Smooth muscle cell of the brain vasculature (primary cell): Measurements from ENCODE around the gene TERT.
"Not testable (repeated sequence)": the region's sequence is repeated elsewhere in the genome, so short reads cannot be mapped to it uniquely, and the experiment has no call there.

ENCODE experiments used
- DNase-seq: peaks from one replicate; pipeline ENCODE4 v3.0.0-alpha.2; 2012; ENCODE audit warnings: low read depth, low spot score

TERT gene

DNA sequence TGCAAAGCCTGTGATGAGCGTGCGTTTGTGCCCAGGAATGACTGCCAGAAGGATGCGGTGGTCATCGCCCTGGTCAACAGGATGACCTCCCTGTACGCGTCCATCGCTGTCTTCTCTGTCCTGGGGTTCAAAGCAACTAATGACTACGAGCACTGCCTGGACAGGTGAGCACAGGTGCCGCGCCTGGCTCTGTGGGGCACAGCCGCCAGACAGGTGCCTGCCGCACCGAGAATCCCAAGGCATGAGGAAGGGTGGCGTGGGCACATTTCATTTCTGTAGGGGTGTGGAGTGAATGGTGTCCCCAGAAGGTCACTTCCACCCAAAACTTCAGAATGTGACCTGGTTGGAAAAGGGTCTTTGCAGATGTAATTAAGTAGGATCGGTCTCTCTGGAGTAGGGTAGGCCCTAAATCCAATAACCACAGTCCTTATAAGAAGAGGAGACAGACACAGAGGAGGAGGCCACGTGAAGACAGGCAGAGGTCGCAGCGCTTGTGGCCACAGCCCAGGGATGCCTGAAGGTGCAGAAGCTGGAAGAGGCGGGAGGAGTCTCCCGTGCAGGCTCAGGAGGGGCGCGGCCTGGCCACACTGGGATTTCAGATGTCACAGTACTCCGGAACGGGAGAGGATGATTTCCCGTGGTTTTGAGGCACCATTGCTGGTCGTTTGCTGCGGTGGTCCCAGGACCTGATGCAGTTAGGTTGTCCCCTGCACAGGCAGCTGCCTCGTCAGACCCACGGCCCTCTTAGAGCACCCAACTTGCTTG lies 54.2 kb downstream of the TERT start:
- DNase-seq: no peak

DNA sequence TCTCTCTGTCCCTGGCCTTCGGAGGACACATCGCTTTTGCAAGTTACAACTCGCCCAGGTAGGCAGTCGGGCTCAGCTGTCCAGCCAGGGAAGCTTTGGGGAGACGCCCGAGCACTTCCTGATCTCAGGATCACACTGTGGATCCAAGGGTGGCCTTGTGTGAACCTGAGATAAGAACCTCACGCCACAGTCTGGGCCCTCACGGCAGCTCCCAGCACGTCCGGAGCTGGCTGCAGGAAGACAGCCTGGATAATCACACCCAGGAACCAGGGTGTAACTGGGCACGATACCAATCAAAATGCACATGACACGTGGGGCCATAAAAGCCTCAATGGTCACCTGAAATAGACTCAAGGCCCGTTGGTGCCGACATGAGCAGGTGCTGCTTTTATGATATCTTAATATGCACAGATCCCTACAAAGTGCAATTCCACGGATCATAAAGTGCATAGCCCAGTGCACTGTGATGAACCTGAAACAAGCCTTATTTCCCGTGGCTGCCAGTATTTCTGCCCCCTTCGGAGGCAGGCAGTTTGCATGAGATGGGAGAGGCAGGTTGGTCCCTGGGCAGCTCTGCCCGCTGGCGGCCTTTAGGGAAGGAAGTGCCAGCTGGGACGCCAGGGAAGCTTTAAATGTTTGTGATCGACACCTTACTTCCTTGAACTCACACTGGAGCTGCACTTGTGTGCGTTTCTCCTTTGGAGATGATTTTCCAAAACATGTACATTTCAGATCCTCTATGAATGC lies 55.2 kb downstream of the TERT start:
- no peak for DNase-seq

DNA sequence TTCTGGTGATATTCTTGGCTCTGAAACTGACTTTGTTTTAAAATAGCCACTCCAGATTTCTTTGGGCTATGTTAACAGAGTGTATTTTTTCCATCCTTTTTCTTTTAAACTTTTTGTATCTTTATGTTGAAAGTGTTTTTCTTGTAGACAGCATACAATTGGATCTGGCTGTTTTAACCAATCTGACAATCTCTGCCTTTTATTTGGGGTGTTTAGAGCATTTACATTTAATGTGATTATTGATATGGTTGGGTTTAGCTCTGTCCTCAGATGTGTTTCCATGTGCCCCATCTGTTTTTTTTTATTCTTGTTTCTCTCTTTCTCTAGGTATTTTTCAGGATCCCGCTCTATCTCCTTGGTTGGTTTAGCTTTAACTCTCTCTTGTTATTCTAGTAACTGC lies 59.0 kb downstream of the TERT start:
- no peak for DNase-seq

DNA sequence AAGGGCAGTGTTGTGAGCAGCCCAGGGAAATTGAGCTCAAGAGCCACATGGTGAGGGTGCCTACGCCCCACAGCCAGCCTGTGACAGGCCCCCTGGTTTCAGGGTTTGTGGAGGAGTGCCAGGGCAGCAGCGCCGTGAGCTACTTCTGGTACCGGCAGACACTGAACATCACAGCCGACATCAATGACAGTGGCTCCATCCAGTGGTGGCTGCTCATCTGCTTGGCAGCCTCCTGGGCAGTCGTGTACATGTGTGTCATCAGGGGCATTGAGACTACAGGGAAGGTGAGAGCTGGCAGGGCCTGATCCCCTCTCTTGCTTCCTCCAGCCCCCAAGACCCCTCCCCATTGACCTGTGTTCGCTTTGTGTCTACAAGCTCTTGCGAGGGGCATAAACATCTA lies 59.5 kb downstream of the TERT start:
- DNase-seq: no peak

DNA sequence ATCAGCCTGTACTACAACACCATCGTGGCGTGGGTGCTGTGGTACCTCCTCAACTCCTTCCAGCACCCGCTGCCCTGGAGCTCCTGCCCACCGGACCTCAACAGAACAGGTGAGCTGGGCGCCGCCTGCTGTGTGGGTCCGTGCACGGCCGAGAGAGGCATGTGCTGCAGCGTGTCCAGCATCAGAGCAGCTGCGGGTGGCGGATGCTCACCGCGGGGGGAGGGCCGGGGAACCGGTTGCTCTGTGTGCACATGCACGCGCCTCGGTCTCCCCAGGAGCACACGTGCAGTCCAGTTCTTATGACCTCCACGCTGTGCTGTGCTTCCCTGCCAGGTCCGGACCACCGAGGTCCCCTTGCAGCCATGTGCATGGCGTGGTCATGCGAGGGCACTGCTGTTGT lies 62.1 kb downstream of the TERT start:
- DNase-seq: no peak

DNA sequence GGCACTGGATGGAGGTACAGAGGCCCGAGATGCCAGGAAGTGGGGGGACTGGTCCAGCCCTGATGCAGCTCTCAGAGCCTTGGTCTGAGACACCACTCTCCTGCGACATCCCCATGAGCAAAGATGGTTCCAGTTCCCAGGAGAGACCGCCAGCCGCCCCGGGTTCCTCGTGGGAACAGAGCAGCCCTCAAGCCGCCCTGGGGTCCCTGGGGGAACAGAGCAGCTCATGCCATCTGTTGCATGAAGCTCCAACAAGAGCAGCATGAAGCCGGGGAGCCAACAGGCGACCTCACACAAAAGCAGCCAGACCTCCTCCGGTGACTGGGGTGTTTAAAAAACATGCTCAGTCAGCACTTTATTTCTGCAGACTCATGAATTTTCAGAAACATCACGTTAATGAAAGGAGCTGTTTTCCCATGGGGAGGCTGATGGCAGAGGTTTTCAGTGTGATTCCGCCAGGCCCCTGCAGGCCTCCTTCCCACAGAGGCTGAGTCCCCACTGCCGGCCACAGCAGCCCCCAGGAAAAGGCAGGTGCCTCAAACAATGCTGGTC lies 63.4 kb downstream of the TERT start:
- DNase-seq: no peak

DNA sequence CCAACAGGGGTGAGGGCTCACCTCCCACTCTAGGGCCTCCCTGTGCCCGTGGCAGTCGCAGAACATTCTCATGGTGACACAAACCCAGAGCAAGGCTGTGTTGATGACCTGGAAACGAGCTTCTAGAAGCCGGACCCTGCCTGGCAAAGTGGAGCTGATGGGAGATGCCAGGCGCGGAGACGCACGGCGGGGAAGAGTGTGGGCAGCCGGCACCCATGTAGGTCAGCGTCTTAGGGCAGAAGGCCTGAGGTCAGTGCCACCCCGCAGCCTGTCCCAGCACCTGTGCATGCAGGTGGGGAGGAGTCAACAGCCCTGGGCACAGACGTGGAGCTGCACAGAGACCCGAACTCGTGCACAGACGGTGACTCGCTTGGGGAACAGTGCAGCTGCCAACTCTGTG lies 64.3 kb downstream of the TERT start:
- DNase-seq: no peak

DNA sequence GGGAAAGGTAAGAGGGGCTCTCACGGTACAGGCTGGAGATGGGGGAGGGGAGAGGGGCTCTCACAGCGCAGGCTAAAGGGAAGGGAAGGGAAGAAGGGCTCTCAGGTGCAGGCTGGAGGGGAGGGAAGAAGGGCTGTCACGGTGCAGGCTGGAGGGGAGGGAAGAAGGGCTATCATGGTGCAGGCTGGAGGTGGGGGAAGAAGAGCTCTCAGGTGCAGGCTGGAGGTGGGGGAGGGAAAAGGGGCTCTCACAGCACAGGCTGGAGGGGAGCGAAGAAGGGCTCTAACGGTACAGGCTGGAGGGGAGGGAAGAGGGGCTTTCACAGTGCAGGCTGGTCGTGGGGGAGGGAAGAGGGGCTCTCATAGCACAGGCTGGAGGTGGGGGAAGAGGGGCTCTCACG lies 65.0 kb downstream of the TERT start:
- DNase-seq: no peak

DNA sequence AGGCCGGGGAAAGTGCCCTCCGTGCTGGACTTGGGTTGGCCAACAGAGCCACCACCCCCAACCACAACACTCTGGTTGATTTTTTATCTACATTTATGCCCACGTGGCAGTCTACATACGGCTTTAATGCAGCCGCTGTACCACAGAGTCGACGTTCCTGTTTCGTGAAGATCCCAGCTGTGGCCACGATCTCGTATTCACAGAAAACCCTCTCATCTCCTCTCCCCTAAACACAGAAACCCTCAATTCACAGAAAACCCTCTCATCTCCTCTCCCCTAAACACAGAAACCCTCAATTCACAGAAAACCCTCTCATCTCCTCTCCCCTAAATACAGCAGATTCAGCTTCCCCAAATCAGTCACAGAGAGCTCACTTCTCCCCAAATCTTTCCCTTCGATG lies 65.8 kb downstream of the TERT start:
- not testable (repeated sequence) for DNase-seq

DNA sequence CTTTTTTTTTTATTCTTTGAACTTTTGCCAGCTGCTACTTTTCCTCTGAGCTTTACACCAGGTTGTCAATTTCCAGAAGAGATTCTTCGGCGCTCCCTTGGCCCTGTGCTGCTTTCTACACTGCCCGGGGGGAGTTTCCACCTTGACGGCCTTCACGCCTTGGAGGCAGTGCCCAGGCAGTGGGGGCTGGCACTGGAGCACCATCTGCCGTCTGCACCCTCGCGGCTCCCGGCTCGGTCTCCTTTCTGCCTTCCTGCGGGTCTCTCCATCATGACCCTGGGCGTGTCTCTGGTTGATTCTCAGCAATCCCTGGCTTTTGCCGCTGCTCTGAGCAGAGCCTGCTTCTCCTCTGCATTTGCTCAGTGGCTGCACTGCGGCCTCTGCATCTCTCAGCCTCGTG lies 66.7 kb downstream of the TERT start:
- no peak for DNase-seq

DNA sequence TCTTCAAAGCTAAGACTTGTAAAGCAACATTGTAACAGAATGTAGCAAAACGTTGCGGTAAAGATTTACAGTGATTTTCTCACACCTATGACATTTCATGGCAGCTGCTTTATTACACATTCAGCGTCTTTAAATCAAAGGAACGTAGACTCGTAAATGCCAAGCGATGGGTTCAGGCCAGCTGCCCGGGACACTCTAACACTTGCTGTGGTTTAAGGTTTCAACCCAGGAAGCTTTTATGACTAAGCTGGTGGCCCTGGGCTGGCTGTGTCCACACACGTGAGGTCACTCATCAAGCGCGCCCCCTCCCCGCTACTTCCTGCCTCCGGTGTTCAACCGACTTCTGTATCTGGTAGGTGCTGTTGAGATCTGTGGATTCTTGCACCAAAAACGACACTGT lies 67.2 kb downstream of the TERT start:
- no peak for DNase-seq

DNA sequence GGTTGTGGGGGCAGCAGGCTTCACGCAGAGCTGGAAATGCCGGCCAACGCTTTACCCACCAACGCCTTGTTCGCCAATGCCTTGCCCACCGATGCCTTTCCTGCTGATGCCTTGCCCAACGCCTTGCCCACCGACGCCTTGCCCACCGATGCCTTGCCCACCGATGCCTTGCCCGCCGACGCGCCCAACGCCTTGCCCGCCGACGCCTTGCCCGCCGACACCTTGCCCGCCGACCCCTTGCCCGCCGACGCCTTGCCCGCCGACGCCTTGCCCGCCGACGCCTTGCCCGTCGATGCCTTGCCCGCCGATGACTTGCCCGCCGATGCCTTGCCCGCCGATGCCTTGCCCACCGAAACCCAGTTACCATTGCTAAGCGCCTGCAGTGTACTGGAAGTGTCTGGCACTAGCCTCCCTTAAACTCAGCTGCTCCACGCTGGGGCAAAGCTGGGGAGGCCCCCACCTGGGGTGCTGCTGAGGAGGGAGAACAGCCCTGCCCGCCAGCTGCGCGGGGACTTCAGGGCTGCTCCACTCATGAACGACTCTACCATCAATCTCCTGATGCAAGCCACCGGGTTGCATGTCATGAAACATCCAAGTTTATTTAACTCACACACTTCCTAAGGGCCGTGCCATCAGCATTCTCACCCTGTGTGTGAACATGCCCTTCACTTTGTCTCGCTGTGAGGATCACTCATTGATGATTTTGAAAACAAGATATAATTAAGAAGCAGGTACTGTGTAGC lies 67.9 kb downstream of the TERT start:
- no peak for DNase-seq

DNA sequence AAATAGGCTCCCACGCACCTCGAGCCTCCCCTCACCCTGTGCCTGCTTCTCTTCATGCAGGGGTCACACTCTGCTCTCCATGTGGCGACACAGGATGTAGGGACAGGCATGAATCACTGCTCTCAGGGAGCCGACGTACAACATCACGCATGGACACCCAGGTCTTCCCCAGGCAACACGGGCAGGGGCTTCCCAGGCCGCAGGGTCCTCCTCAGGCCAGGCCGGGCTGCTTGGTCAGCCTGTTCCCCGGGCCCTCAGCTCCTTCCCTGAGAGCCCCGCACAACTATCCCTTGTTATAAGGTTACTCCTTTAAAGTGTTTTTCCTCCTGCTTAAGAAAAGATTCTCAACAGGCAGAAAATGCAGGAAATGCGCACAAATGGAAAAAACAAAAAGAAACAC lies 68.6 kb downstream of the TERT start:
- no peak for DNase-seq

DNA sequence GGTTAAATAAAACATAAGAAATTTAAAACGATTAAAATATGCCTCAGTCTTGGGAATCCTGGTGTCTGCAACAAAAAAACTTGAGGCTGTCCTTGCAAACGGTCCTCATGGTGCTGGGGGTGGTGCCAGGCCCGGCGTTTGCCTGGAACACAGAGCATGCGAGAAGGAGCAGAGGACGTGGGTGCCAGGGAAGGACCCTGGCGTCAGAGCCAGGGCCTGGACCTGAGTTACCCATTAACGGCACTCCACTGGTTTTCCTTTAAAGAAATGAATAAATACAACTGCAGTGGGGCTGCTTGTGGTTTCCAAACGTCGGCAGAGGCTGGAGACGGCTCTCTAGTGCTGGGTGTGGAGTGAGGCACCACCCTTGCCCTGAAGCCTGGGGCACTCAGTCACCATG lies 69.8 kb downstream of the TERT start, which contains the start of gene SLC6A18:
Gene SLC6A18, plus strand, starts transcription at position 301 of the 400 bp plus-strand sequence. Its CDS starts 97 bp downstream, at position 398.
- DNase-seq: no peak

DNA sequence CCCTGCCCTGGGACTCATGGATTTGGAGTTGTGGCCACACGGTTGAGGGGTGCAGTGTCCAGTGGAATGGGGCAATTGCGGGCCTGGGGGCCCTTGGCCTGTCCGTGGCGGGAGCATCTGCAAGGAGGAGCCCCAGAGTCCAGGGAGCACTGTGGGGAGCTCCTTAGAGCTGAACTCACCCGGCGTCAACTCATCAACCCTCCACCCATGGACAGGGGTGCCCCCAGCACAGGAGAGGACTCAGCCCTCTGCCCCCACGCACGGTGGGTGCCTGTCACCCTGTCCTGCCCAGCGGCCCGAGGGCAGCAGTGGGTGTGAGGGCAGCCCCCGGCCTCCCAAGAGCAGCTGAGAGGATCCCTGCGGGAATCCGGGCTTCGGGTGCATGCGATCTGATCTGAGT lies 70.2 kb downstream of the TERT start:
- DNase-seq: no peak

DNA sequence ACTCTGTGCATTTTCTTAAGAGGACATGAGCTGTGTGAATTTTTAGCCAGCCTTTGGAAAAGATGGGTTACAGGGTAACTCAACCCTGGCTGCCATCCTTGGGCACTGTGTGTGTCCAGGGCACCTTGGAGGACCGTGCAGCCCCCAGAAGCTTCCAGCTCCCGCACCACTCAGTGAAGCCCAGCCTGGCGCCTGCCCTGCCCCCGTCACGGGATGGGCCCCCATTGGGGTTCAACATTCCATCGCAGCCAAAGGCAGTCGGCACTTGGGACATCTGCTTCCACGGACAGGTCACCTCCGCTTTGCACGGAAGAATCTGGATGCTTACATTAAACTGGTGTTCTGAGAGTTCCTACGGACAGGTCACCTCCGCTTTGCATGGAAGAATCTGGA lies 71.6 kb downstream of the TERT start:
- no peak for DNase-seq

DNA sequence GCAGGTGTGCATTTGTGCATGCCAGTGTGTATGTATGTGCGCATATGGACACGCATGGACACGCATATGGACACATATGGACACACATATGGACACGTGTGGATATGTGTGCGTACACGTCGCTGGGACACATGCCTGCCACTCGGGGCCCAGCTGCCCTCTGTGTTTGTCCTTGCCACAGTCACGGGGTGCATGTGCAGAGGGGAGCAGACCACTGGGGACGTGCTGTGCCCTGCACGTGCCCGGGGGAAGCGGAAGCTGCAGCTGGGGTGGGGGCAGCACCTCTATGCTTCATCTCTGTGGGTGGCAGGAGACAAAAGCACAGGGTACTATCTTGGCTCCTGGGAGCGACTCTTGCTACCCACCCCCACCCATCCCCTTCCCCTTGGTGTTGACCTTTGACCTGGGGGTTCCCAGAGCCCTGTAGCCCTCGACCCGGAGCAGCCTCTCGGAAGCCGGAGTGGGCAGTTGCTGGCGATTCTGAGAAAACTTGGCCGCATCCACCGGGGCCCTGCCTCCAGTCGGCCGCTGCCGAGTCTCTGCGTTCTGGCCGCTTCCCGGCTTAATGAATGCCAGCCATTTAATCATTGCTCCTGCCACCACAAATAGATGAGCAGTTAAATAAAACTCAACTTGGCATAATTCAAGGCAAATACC lies 72.1 kb downstream of the TERT start:
- no peak for DNase-seq

DNA sequence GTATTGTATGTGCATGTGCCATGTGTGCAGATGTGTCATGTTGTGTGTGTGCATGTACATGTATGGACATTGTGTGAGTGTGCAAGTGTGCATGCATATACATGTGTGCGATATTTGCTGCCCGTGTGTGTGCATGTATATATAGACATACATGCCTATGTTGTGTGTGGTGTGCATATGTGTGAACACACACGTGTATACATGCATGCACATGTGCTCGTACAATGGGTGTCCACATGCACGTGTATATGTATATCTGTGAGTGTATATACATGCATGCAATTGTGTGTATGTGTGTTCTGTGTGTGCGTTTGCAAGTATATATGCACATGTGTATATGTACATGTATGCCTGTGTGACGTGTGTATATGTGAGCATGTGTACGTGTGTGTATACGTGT lies 72.7 kb downstream of the TERT start:
- DNase-seq: no peak

DNA sequence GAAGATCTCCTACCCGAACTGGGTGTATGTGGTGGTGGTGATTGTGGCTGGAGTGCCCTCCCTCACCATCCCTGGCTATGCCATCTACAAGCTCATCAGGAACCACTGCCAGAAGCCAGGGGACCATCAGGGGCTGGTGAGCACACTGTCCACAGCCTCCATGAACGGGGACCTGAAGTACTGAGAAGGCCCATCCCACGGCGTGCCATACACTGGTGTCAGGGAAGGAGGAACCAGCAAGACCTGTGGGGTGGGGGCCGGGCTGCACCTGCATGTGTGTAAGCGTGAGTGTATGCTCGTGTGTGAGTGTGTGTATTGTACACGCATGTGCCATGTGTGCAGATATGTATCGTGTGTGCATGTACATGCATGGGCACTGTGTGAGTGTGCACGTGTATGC lies 73.1 kb downstream of the TERT start:
- DNase-seq: no peak

DNA sequence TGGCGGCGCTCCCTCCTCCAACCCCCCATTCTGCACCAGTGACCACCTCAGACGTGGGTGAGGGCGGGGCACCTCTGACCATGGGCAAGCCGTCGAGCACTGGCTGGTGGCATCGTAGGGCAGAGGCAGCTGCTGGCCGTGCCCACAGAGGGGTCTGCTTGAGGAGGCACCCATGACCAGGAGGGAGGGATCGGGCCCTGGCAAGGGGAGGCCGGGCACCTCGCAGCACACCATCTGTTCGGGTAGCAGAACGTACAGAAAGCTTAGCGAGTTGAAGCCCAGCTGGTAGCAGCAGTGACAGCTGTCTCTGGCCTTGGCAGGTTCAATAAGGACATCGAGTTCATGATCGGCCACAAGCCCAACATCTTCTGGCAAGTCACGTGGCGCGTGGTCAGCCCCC lies 74.0 kb downstream of the TERT start:
- DNase-seq: no peak

DNA sequence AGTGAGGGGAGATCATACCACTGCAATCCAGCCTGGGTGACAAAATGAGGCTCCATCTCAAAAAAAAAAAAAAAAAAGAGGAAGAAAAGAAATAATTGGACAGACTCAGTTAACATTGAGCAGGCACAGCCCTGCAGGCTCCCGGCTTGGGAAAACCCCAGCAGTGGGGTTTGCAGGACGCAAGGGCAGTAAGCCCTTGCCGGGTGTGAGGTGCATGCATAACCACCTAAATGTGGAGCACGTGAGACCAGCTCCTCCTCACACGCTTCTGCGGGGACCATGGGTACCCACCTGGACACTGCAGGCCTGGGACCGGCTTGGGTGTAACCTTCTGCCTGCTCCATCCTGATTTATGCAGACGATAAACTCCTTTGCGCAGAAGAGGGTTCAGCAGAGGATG lies 74.5 kb downstream of the TERT start:
- DNase-seq: no peak

DNA sequence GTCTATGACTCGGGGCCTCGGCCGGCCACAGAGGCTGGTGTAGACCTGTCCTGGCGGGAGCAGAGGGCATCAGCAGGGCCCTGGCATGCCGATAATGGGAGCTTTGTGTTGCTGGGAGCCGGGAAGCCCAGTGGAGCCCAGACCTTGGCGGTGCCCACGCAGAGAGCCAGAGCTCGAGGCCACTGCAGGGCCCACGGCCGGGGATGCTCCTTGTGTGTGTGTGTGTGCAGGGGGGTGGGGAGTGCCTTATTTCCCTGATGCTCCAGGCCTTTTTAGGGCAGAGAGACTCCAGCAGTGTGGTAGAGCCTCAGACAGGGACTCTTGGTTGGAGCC lies 75.1 kb downstream of the TERT start:
- no peak for DNase-seq
